Neural progenitor cell (in vitro differentiated cells): Measurements from ENCODE around the gene GTPBP1. TPM values are rescaled to one million over a fixed set of nuclear protein-coding genes. Genes with fewer than 3 reads are reported as not detected.

Experiments
- DNase-seq: peaks from one replicate; pipeline ENCODE4 v3.0.0-alpha.2; 2016; ENCODE audit warnings: low spot score
- H2AFZ ChIP-seq: fragments of 200-600 bp; sonication (generic); replicated peaks from 2 replicates; pipeline ENCODE4 v1.6.1; 2016; ENCODE audit warnings: antibody characterized with exemption
- H3F3A ChIP-seq: fragments of 200-600 bp; sonication (generic); 2 replicates; pipeline ENCODE4 v1.6.1; 2016; ENCODE audit warnings: antibody characterized with exemption, low read depth
- H3K27ac ChIP-seq: fragments of 200-600 bp; sonication (generic); 2 replicates; pipeline ENCODE4 v1.5.1; 2016; ENCODE audit warnings: mild to moderate bottlenecking
- H3K27me3 ChIP-seq: fragments of 200-600 bp; sonication (generic); 2 replicates; pipeline ENCODE4 v1.6.1; 2016; ENCODE audit warnings: mild to moderate bottlenecking, moderate library complexity
- H3K36me3 ChIP-seq: fragments of 200-600 bp; sonication (generic); 2 replicates; pipeline ENCODE4 v1.5.1; 2016
- H3K4me1 ChIP-seq: fragments of 200-600 bp; sonication (generic); 2 replicates; pipeline ENCODE4 v1.6.1; 2016; ENCODE audit warnings: mixed run types
- H3K4me2 ChIP-seq: fragments of 200-600 bp; sonication (generic); 2 replicates; pipeline ENCODE4 v1.6.1; 2016
- H3K4me3 ChIP-seq: fragments of 200-600 bp; sonication (generic); 2 replicates; pipeline ENCODE4 v1.5.1; 2016
- H3K79me2 ChIP-seq: fragments of 200-600 bp; sonication (generic); 2 replicates; pipeline ENCODE4 v1.6.1; 2016; ENCODE audit warnings: low read depth
- H3K9ac ChIP-seq: fragments of 200-600 bp; sonication (generic); 2 replicates; pipeline ENCODE4 v1.6.1; 2016
- H3K9me3 ChIP-seq: fragments of 200-600 bp; sonication (generic); 2 replicates; pipeline ENCODE4 v1.5.1; 2016; ENCODE audit warnings: low read depth
- H4K20me1 ChIP-seq: fragments of 200-600 bp; sonication (generic); 2 replicates; pipeline ENCODE4 v1.6.1; 2016; ENCODE audit warnings: low read depth
- H3K27ac Mint-ChIP-seq: 3 replicates; pipeline ENCODE4 v1.8.0; 2021; ENCODE audit warnings: mixed read lengths
- H3K27me3 Mint-ChIP-seq: 2 replicates; pipeline ENCODE4 v1.8.0; 2022; ENCODE audit warnings: low read depth, mild to moderate bottlenecking, inconsistent platforms, moderate library complexity, mixed read lengths; ENCODE audit not compliant: insufficient read depth
- H3K36me3 Mint-ChIP-seq: 3 replicates; pipeline ENCODE4 v1.8.0; 2021; ENCODE audit warnings: mixed read lengths
- H3K4me1 Mint-ChIP-seq: 3 replicates; pipeline ENCODE4 v1.8.0; 2021; ENCODE audit warnings: mixed read lengths
- H3K4me3 Mint-ChIP-seq: 3 replicates; pipeline ENCODE4 v1.8.0; 2021; ENCODE audit warnings: mild to moderate bottlenecking, moderate library complexity, mixed read lengths
- H3K9me3 Mint-ChIP-seq: 3 replicates; pipeline ENCODE4 v1.8.0; 2020; ENCODE audit warnings: mixed read lengths
- EZH2 ChIP-seq: fragments of 200-600 bp; sonication (generic); IDR thresholded peaks from 2 replicates; pipeline ENCODE4 v1.6.1; 2017; ENCODE audit warnings: antibody characterized with exemption, mild to moderate bottlenecking, moderate library complexity
- EZH2phosphoT487 ChIP-seq: fragments of 200-600 bp; sonication (generic); IDR thresholded peaks from 2 replicates; pipeline ENCODE4 v1.6.1; 2017; ENCODE audit warnings: antibody characterized with exemption
- total RNA-seq: library from RNA; depleted of rRNA; stranded (reverse); fragments of >200 nt; gene quantifications from 2 replicates; pipeline ENCODE4 v1.2.3, GENCODE V29; 2015; ENCODE audit warnings: low replicate concordance
- TF ChIP-seq, protein P1 (sequence below): fragments of 200-600 bp; sonication (generic); IDR thresholded peaks from 2 replicates; pipeline ENCODE4 v1.5.1; 2017; ENCODE audit warnings: antibody characterized with exemption, mild to moderate bottlenecking

Gene GTPBP1
- total RNA-seq, 1 donor from 2014 or later = 40.8 TPM

DNA sequence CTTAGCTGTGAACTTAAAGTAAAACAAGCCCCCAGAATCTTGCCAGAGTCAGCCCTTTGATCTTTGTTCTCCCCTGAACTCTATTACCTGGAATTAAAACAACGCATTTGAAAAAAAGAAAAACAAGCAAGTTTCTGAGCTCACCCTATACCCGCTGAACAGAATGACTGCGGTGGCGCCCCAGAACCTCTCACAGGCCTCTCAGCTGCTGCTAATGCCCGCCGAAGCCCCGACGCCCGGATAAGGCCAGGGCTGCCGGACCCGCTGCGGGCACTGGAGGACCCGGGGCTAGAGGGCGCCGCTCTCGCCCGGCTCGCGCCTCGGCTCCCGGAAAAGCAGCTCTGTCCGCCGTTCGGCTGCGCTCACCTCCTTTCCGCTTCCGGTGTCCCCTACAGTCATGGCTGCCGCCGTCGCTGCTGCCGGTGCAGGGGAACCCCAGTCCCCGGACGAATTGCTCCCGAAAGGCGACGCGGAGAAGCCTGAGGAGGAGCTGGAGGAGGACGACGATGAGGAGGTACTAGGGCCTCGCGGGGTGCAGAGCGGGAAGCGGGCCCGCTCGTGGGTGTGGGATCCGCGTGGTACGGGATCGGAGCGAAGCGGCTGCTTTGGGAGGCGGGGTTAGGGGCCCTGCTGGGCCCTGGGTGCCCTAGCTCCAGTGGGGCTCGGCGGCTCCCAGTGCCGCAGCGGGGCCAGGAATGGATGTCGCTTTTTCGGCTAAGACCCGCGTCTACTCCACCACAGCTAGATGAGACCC, 24.0 kb upstream of the GTPBP1 start, which contains the start of gene TOMM22:
Gene TOMM22 (plus strand): TSS at position 376 of the 754 bp plus-strand sequence. CDS start 22 bp downstream, at position 398.
- Histone ChIP-seq H3K27me3 (no peaks in the 10 kb centered on the region), H3K9ac (peak within 1 kb of the TSS; percentile 87), H3K79me2 (peaks cover 11% of the 10 kb centered on the region), H3K4me3 (peak within 1 kb of the TSS; percentile 92), H3K4me2 (peak within 1 kb of the TSS; percentile 95), H3K4me1 (peaks cover 4% of the 10 kb centered on the region), H3K27ac (no peak within 1 kb of the TSS), H2AFZ (peak within 1 kb of the TSS; percentile 93), H3F3A (peaks cover 31% of the 10 kb centered on the region), H4K20me1 (no peaks in the 10 kb centered on the region), H3K9me3 (no peaks in the 10 kb centered on the region), H3K36me3 (peaks cover 4% of the 10 kb centered on the region)
- peaks cover 24% of the 10 kb centered on the region for H3K4me1 Mint-ChIP-seq
- TF ChIP-seq EZH2 (peak; percentile 66), EZH2phosphoT487 (no peak)
- TF ChIP-seq, protein P1, sequence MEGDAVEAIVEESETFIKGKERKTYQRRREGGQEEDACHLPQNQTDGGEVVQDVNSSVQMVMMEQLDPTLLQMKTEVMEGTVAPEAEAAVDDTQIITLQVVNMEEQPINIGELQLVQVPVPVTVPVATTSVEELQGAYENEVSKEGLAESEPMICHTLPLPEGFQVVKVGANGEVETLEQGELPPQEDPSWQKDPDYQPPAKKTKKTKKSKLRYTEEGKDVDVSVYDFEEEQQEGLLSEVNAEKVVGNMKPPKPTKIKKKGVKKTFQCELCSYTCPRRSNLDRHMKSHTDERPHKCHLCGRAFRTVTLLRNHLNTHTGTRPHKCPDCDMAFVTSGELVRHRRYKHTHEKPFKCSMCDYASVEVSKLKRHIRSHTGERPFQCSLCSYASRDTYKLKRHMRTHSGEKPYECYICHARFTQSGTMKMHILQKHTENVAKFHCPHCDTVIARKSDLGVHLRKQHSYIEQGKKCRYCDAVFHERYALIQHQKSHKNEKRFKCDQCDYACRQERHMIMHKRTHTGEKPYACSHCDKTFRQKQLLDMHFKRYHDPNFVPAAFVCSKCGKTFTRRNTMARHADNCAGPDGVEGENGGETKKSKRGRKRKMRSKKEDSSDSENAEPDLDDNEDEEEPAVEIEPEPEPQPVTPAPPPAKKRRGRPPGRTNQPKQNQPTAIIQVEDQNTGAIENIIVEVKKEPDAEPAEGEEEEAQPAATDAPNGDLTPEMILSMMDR = peak; percentile 75
- H3K27ac Mint-ChIP-seq = peak within 1 kb of the TSS; percentile 98
- peak; percentile 94 for DNase-seq
- H3K27me3 Mint-ChIP-seq = peaks cover 7% of the 10 kb centered on the region
- H3K4me3 Mint-ChIP-seq = peak within 1 kb of the TSS; percentile 100
- H3K36me3 Mint-ChIP-seq = peaks cover 33% of the 10 kb centered on the region
- H3K9me3 Mint-ChIP-seq = peaks cover 9% of the 10 kb centered on the region

DNA sequence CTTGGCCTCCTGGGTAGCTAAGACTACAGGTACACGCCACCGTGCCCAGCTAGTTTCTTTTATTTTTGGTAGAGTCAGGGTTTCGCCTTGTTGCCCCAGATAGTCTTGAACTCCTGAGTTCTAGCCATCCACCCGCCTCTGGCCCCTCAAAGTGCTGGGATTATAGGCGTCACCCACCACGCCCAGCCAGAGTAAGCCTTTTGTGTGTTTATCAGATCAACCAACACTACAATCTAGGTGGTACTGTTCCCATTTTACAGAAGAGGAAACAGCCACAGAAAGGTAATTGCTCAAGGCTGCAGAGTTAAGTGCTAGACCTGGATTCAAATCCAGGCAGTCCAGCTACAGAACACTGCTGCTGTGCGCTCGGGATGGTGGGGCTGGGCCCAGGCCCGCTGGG, 20.8 kb upstream of the GTPBP1 start:
- H2AFZ ChIP-seq = no peak overlapping the region
- H3K4me1 ChIP-seq = peaks cover 4% of the 10 kb centered on the region
- H4K20me1 ChIP-seq = no peaks in the 10 kb centered on the region
- no peak overlapping the region for H3K4me3 ChIP-seq
- no peaks in the 10 kb centered on the region for H3K9me3 ChIP-seq
- no peak overlapping the region for H3K27ac ChIP-seq
- peaks cover 21% of the 10 kb centered on the region for H3K4me1 Mint-ChIP-seq
- peaks cover 4% of the 10 kb centered on the region for H3K27me3 Mint-ChIP-seq
- H3K79me2 ChIP-seq = peaks cover 11% of the 10 kb centered on the region
- no peaks in the 10 kb centered on the region for H3K27me3 ChIP-seq
- peaks cover 9% of the 10 kb centered on the region for H3K9me3 Mint-ChIP-seq
- no peak overlapping the region for H3K4me2 ChIP-seq
- no peak overlapping the region for H3K4me3 Mint-ChIP-seq
- TF ChIP-seq, protein P1 = no peak
- TF ChIP-seq EZH2 = no peak
- no peak for TF ChIP-seq EZH2phosphoT487
- no peak overlapping the region for H3K27ac Mint-ChIP-seq
- H3K9ac ChIP-seq = no peak overlapping the region
- H3K36me3 ChIP-seq = peaks cover 4% of the 10 kb centered on the region
- peaks cover 40% of the 10 kb centered on the region for H3K36me3 Mint-ChIP-seq
- peaks cover 31% of the 10 kb centered on the region for H3F3A ChIP-seq
- DNase-seq = no peak

DNA sequence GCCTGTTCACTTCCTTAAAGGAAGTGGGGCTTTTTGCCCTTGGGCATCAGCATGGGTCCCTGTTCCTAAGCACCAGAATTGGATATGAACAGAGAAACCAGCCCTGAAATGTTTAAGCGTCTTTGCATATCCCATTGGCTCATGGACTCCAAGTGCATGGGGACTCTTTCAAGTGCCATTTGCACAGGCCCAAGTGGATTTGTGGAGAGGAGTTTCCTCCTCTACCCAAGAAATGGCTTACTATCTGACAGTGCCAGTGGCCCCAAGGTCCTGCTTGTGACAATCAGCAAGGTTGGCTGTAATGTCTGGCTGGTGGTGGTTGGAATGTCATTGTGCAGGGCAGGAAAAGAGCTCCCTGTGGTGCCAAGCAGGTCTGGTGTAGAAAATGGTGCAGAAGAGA, 20.0 kb upstream of the GTPBP1 start:
- no peak overlapping the region for H3K27ac ChIP-seq
- Mint-ChIP-seq H3K9me3 (peaks cover 9% of the 10 kb centered on the region), H3K36me3 (peaks cover 42% of the 10 kb centered on the region), H3K27me3 (peaks cover 4% of the 10 kb centered on the region), H3K4me1 (peaks cover 18% of the 10 kb centered on the region), H3K27ac (no peak overlapping the region), H3K4me3 (no peak overlapping the region)
- H2AFZ ChIP-seq = no peak overlapping the region
- H3K36me3 ChIP-seq = peaks cover 4% of the 10 kb centered on the region
- no peaks in the 10 kb centered on the region for H3K27me3 ChIP-seq
- no peaks in the 10 kb centered on the region for H3K9me3 ChIP-seq
- peaks cover 31% of the 10 kb centered on the region for H3F3A ChIP-seq
- H3K9ac ChIP-seq = no peak overlapping the region
- peaks cover 4% of the 10 kb centered on the region for H3K4me1 ChIP-seq
- no peak overlapping the region for H3K4me2 ChIP-seq
- no peak overlapping the region for H3K4me3 ChIP-seq
- peaks cover 3% of the 10 kb centered on the region for H4K20me1 ChIP-seq
- H3K79me2 ChIP-seq = peaks cover 17% of the 10 kb centered on the region
- no peak for DNase-seq
- TF ChIP-seq EZH2 (no peak), EZH2phosphoT487 (no peak)
- TF ChIP-seq, protein P1 = no peak
